GM18909 (cell line): ENCODE data around the gene NKTR.
"Not testable (repeated sequence)": the region's sequence is repeated elsewhere in the genome, so short reads cannot be mapped to it uniquely, and the experiment has no call there.

Source experiments
- ATAC-seq: cut with Tn5 transposase; IDR thresholded peaks from one replicate; pipeline ENCODE4 v1.9.1; 2021; ENCODE audit warnings: mild to moderate bottlenecking; ENCODE audit not compliant: unreplicated experiment, poor library complexity

The NKTR gene

GRCh38 chr3:42593635-42594034 is 6.9 kb upstream of the NKTR start:
- no peak for ATAC-seq

- ATAC-seq, result no peak
Observed at GRCh38 chr3:42595682-42596081, 4.8 kb upstream of the NKTR start.

DNA sequence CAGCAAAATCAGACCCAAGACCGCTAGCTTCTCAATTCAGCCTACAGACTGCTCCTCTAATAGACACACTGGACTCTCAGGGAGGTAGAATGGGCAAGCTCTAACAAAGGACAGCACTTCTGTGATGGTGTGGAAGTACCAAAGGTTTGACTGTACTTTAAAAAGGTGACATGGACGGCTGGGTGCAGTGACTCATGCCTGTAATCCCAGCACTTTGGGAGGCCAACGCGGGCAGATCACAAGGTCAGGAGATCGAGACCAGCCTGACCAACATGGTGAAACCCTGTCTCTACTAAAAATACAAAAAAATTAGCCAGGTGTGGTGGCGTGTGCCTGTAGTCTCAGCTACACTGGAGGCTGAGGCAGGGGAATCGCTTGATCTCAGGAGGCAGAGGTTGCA is 3.4 kb upstream of the NKTR start:
- not testable (repeated sequence) for ATAC-seq

- ATAC-seq, result peak; percentile 21
Observed at GRCh38 chr3:42600958-42601675, 631 bp downstream of the NKTR start.

- ATAC-seq, result no peak
Observed at GRCh38 chr3:42601896-42602581, 1.6 kb downstream of the NKTR start.

DNA sequence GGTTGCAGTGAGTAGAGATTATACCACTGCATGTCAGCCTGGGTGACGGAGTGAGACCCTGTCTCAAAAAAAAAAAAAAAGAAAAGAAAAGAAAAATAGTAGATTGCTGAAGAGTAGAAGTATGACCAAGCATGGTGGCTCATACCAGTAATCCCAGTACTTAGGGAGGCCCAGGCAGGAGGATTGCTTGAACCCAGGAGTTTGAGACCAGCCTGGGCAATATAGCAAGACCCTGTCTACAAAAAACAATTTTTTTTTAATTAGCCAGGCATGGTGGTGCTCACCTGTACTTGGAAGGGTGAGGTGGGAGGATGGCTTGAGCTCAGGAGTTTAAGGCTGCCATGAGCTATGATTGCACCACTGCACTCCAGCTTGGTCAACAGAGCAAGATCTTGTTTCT is 2.5 kb downstream of the NKTR start:
- no peak for ATAC-seq

GRCh38 chr3:42605546-42606173 is 5.2 kb downstream of the NKTR start:
- ATAC-seq, result no peak

- ATAC-seq, result no peak
Observed at GRCh38 chr3:42608581-42608980, 8.1 kb downstream of the NKTR start.

DNA sequence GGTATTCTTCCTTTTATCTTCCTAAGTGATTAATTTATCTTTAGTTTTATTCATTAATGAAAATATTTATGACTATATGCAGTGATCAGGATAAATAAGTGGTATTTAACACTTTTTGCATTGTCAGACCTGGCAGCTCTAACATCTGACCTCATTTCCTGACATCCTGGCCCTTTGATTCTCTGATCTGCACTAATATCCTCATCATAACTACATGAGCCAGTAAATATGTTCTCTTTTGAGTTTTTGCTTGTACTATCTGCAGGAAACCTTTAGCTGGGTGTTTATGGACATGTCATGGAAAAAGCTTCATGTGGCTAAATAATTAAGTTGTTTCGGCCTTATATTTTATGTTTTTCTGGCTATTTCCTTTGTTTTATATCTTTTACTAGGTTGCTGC is 10.5 kb downstream of the NKTR start:
- no peak for ATAC-seq

GRCh38 chr3:42612217-42612616 is 11.7 kb downstream of the NKTR start:
- ATAC-seq, result no peak

- ATAC-seq, result peak; percentile 66
Observed at GRCh38 chr3:42612928-42613327, 12.4 kb downstream of the NKTR start.

GRCh38 chr3:42613462-42613861 is 13.0 kb downstream of the NKTR start:
- no peak for ATAC-seq

DNA sequence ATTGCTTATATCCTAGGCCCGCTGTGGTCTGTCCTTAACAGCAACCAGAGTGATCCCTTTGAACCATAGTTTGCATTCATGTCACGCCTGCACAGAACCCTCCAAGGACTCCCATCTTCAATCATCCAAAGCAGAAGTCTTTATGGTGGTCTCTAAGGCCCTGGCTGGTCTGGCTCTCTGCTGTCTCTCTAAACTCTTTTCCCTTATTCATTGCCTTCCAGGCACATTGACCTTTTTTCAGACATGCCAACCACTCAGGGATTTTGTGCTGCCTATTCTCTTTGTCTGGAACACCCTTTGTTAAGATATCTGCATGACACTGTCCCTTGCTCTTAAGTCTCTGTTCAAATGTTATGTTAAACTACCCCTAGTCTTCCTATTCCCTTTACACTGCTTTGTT is 31.1 kb downstream of the NKTR start:
- ATAC-seq, result no peak

- no peak for ATAC-seq
Observed at GRCh38 chr3:42632146-42632545, 31.7 kb downstream of the NKTR start.

DNA sequence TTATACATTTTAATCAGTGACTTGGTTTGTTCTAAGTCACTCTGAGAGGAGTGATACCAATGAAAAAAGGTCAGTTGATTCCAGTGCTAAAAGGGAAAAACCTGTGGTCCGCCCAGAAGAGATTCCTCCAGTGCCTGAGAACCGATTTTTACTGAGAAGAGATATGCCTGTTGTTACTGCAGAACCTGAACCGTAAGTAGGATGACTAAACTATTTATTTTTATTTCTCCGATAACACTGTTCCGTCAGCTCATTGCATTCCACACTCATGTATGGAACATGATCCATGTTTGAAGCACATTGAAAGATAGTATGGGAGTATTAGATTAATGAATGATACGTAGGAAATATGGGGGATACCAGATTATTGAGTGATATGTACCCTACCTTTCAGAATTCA is 33.1 kb downstream of the NKTR start:
- ATAC-seq, result no peak

DNA sequence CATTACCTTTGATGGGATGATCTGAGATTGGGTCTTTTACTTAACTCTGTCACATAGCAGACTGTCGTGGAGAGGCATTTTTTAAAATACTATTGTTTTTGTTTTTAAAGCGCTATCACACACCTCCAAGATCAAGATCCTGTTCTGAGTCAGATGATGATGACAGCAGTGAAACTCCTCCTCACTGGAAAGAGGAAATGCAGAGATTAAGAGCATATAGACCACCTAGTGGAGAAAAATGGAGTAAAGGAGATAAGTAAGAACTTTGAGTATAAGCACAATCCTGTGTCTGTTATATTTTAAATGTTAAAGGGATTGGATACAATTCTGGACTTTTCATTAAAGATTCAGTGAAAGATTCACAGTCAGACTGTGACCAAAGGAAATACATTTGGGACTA is 34.6 kb downstream of the NKTR start:
- no peak for ATAC-seq

DNA sequence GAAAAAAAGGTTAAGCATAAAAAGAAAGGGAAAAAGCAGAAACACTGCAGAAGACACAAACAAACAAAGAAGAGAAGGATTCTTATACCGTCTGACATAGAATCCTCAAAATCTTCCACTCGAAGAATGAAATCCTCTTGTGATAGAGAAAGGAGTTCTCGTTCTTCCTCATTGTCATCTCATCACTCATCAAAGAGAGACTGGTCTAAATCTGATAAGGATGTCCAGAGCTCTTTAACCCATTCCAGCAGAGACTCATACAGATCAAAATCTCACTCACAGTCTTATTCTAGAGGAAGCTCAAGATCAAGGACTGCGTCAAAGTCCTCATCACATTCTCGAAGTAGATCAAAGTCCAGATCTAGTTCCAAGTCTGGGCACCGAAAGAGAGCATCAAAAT is 36.5 kb downstream of the NKTR start:
- ATAC-seq, result no peak

GRCh38 chr3:42638339-42638842 is 37.9 kb downstream of the NKTR start:
- no peak for ATAC-seq

DNA sequence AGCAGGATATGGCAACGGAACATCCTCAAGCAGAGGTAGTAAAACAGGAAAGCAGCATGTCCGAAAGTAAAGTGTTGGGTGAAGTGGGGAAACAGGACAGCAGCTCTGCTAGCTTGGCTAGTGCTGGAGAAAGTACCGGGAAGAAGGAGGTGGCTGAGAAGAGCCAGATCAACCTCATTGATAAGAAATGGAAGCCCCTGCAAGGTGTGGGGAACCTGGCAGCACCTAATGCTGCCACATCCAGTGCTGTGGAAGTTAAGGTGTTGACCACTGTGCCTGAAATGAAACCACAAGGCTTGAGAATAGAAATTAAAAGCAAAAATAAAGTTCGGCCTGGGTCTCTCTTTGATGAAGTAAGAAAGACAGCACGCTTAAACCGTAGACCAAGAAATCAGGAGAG is 38.7 kb downstream of the NKTR start:
- ATAC-seq, result no peak

DNA sequence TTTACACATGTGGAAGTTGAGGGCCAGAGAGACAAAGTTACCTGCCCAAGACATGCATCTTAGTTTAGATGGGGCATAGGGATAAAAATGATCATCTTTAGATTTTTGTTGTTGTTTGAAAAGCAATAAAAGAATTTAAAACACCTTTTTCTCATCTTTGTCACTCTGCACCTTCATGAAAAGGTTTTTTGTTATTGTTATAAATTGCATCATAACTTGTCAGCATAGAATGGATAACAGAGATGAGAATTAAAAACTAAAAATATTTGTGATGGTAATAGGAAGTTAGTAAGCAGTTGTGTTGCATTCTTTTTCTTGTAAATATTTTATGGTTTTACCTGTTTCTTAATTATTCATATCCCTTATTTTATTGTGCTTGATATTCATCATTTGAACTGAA is 39.6 kb downstream of the NKTR start:
- ATAC-seq, result no peak

DNA sequence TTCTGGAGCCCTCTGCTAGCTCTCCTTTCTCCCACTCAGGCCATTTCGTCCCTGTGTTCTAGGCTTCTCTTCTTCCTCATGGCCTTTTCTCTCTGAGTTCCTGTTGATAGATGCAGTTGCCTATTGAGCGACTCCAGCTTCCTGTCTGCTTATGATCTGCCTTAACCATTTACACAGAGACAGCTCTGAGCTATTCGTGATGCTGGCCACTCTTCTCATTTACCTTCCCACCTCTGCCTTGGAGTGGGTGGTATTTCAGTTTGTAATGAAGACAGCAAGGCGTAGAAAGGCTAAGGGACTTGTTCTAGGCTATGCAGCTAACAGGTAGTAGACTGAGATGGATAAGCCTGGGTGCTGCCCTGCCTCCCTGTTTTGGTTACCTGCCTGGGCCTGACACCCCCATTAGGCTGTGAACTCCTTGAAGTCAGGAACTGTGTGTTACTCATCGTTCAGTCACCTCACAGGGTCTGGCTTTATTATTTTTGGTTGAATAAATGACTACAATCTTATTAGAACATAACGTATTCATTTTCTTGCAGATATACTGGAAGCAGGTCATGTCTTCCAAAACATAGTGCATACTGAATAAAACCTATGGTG is 40.4 kb downstream of the NKTR start:
- ATAC-seq, result no peak
